Measurements from ENCODE around the gene TUBA3D.
"Not testable (repeated sequence)": the region's sequence is repeated elsewhere in the genome, so short reads cannot be mapped to it uniquely, and the experiment has no call there.

Gene TUBA3D

GRCh38 chr2:131514408-131515166 is 38.7 kb downstream of the TUBA3D start:
- H3K36me3 Mint-ChIP-seq (ENCODE audit: insufficient read depth) = peaks cover 49% of the 10 kb centered on the region
- H3K27ac Mint-ChIP-seq = peak overlapping the region in 1 of 2 donors; percentile 75
- not testable (repeated sequence) for H3K9me3 Mint-ChIP-seq; H3K4me3 Mint-ChIP-seq; H3K4me1 Mint-ChIP-seq (ENCODE audit: low read depth in 2 of 2); DNase-seq; H3K27me3 Mint-ChIP-seq
- peak; percentile 40 for ATAC-seq (replicated peaks)

GRCh38 chr2:131515235-131515634 is 39.3 kb downstream of the TUBA3D start:
- H3K9me3 Mint-ChIP-seq; ATAC-seq (replicated peaks); DNase-seq; H3K27me3 Mint-ChIP-seq; H3K4me1 Mint-ChIP-seq (ENCODE audit: low read depth in 2 of 2); H3K4me3 Mint-ChIP-seq: not testable (repeated sequence)
- peaks cover 47% of the 10 kb centered on the region for H3K36me3 Mint-ChIP-seq (ENCODE audit: insufficient read depth)
- H3K27ac Mint-ChIP-seq = peak overlapping the region in 1 of 2 donors; percentile 75

GRCh38 chr2:131516011-131516410 is 40.1 kb downstream of the TUBA3D start:
- H3K36me3 Mint-ChIP-seq (ENCODE audit: insufficient read depth) = peaks cover 45% of the 10 kb centered on the region
- no peak overlapping the region for H3K27ac Mint-ChIP-seq
- DNase-seq = no peak
- H3K4me3 Mint-ChIP-seq = no peak overlapping the region
- peaks cover 8% of the 10 kb centered on the region in 2 donors for H3K4me1 Mint-ChIP-seq (ENCODE audit: low read depth in 2 of 2)
- no peak for ATAC-seq (replicated peaks)
- no peaks in the 10 kb centered on the region for H3K9me3 Mint-ChIP-seq
- no peaks in the 10 kb centered on the region for H3K27me3 Mint-ChIP-seq

GRCh38 chr2:131516621-131517020 is 40.7 kb downstream of the TUBA3D start:
- H3K36me3 Mint-ChIP-seq (ENCODE audit: insufficient read depth) = peaks cover 46% of the 10 kb centered on the region
- not testable (repeated sequence) for H3K27ac Mint-ChIP-seq; H3K4me1 Mint-ChIP-seq (ENCODE audit: low read depth in 2 of 2); DNase-seq; H3K4me3 Mint-ChIP-seq; H3K9me3 Mint-ChIP-seq; H3K27me3 Mint-ChIP-seq
- ATAC-seq (replicated peaks) = peak; percentile 16

- Mint-ChIP-seq H3K4me3 (no peak overlapping the region), H3K27ac (peak overlapping the region in 1 of 2 donors; percentile 57)
These were observed 41.4 kb downstream of the TUBA3D start for GRCh38 chr2:131517106-131517831.

GRCh38 chr2:131517856-131518255 is 41.9 kb downstream of the TUBA3D start:
- H3K4me1 Mint-ChIP-seq (ENCODE audit: low read depth in 2 of 2); DNase-seq; ATAC-seq (replicated peaks); H3K9me3 Mint-ChIP-seq; H3K4me3 Mint-ChIP-seq; H3K27me3 Mint-ChIP-seq: not testable (repeated sequence)
- H3K27ac Mint-ChIP-seq = peak overlapping the region in 1 of 2 donors; percentile 57
- H3K36me3 Mint-ChIP-seq (ENCODE audit: insufficient read depth) = peaks cover 53% of the 10 kb centered on the region

More at GRCh38 chr2:131517106-131517831, 41.4 kb downstream of the TUBA3D start:
- ATAC-seq (replicated peaks) = no peak
- Mint-ChIP-seq H3K9me3 (no peaks in the 10 kb centered on the region), H3K27me3 (no peaks in the 10 kb centered on the region), H3K36me3 (ENCODE audit: insufficient read depth) (peaks cover 52% of the 10 kb centered on the region), H3K4me1 (ENCODE audit: low read depth in 2 of 2) (peaks cover 6 to 8% of the 10 kb centered on the region in 2 donors)
- no peak for DNase-seq

GRCh38 chr2:131518531-131518930 is 42.6 kb downstream of the TUBA3D start:
- H3K4me1 Mint-ChIP-seq (ENCODE audit: low read depth in 2 of 2); H3K27me3 Mint-ChIP-seq; H3K4me3 Mint-ChIP-seq; H3K9me3 Mint-ChIP-seq; ATAC-seq (replicated peaks); DNase-seq: not testable (repeated sequence)
- H3K36me3 Mint-ChIP-seq (ENCODE audit: insufficient read depth) = peaks cover 46% of the 10 kb centered on the region
- peak overlapping the region in 1 of 2 donors; percentile 30 for H3K27ac Mint-ChIP-seq

- Mint-ChIP-seq H3K4me3 (no peak overlapping the region), H3K4me1 (ENCODE audit: low read depth in 2 of 2) (peaks cover 0 to 2% of the 10 kb centered on the region in 2 donors), H3K36me3 (ENCODE audit: insufficient read depth) (peaks cover 40% of the 10 kb centered on the region), H3K27me3 (no peaks in the 10 kb centered on the region), H3K9me3 (no peaks in the 10 kb centered on the region), H3K27ac (no peak overlapping the region)
- DNase-seq (no peak), ATAC-seq (replicated peaks) (no peak)
These were observed 43.5 kb downstream of the TUBA3D start for GRCh38 chr2:131519466-131519865.

GRCh38 chr2:131519871-131520470 is 44.1 kb downstream of the TUBA3D start:
- peaks cover 40% of the 10 kb centered on the region for H3K36me3 Mint-ChIP-seq (ENCODE audit: insufficient read depth)
- not testable (repeated sequence) for ATAC-seq (replicated peaks); H3K9me3 Mint-ChIP-seq; DNase-seq; H3K27ac Mint-ChIP-seq; H3K4me3 Mint-ChIP-seq; H3K4me1 Mint-ChIP-seq (ENCODE audit: low read depth in 2 of 2); H3K27me3 Mint-ChIP-seq

GRCh38 chr2:131520526-131520925 is 44.6 kb downstream of the TUBA3D start:
- H3K9me3 Mint-ChIP-seq = no peaks in the 10 kb centered on the region
- peaks cover 40% of the 10 kb centered on the region for H3K36me3 Mint-ChIP-seq (ENCODE audit: insufficient read depth)
- DNase-seq (no peak), ATAC-seq (replicated peaks) (no peak)
- no peak overlapping the region for H3K27ac Mint-ChIP-seq
- no peaks in the 10 kb centered on the region for H3K4me1 Mint-ChIP-seq (ENCODE audit: low read depth in 2 of 2)
- H3K4me3 Mint-ChIP-seq = no peak overlapping the region
- H3K27me3 Mint-ChIP-seq = no peaks in the 10 kb centered on the region

GRCh38 chr2:131521524-131521923 is 45.6 kb downstream of the TUBA3D start:
- Mint-ChIP-seq H3K36me3 (ENCODE audit: insufficient read depth) (peaks cover 34% of the 10 kb centered on the region), H3K27ac (peak overlapping the region in 1 of 2 donors; percentile 79)
- DNase-seq; ATAC-seq (replicated peaks); H3K4me1 Mint-ChIP-seq (ENCODE audit: low read depth in 2 of 2); H3K9me3 Mint-ChIP-seq; H3K4me3 Mint-ChIP-seq; H3K27me3 Mint-ChIP-seq: not testable (repeated sequence)

- Mint-ChIP-seq H3K4me3 (no peak overlapping the region), H3K36me3 (ENCODE audit: insufficient read depth) (peaks cover 30% of the 10 kb centered on the region), H3K9me3 (no peaks in the 10 kb centered on the region), H3K4me1 (ENCODE audit: low read depth in 2 of 2) (no peaks in the 10 kb centered on the region), H3K27me3 (no peaks in the 10 kb centered on the region), H3K27ac (peak overlapping the region in 1 of 2 donors; percentile 79)
- DNase-seq (no peak), ATAC-seq (replicated peaks) (no peak)
These were observed 46.3 kb downstream of the TUBA3D start for GRCh38 chr2:131521961-131522781.

- not testable (repeated sequence) for H3K27me3 Mint-ChIP-seq; ATAC-seq (replicated peaks); H3K27ac Mint-ChIP-seq; H3K9me3 Mint-ChIP-seq; DNase-seq; H3K4me3 Mint-ChIP-seq
- H3K4me1 Mint-ChIP-seq (ENCODE audit: low read depth in 2 of 2) = peaks cover 11 to 15% of the 10 kb centered on the region in 2 donors
- H3K36me3 Mint-ChIP-seq (ENCODE audit: insufficient read depth) = peaks cover 23% of the 10 kb centered on the region
These were observed 49.3 kb downstream of the TUBA3D start for GRCh38 chr2:131525256-131525655.
